HG02588 (cell line): Measurements from ENCODE around the gene UVSSA.
"Not testable (repeated sequence)": the region's sequence is repeated elsewhere in the genome, so short reads cannot be mapped to it uniquely, and the experiment has no call there.

Source experiments
- ATAC-seq: cut with Tn5 transposase; IDR thresholded peaks from one replicate; pipeline ENCODE4 v1.9.1; 2021; ENCODE audit warnings: mild to moderate bottlenecking, moderate library complexity; ENCODE audit not compliant: unreplicated experiment

UVSSA gene

DNA sequence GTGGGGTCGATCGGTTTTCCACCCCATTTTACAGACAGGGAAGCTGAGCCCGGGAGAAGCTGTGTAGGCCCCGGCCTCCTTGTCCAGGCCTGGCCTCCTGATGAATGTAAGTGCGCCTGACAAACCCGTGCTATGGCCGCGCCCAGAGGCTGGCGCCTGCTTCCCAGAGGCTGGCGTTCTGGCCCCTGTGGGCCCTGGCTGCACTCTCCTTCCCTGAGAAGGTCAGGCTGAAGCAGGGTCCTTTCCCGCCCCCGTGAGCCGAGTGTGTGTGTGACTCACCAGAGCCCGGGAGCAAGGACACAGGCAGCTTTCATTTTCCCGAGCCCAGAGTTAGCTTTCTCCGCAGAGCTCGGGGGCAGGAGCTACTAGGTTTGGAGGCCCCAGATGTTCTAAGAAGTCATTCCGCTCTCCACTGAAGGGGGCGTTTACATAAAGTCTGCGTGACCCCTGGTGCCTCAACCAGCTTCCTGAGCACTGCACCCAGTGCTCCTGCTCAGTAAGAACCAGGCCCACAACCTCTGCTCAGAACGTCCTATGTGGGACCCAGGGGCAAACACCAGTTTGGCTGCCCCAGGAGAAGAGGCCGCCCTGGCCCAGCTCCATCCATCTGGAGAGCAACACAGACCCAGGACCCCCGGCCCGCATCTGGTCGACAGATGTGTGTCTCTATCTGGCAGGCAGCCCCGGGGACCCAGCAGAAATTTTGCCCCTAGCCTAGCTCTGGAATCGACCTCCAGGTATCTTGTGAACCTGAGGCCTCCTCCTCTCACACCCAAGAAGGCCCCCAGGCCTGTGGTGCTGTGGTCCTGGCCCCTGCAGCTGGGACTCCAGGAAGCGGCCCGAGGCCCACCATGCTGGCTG lies 13.6 kb downstream of the UVSSA start:
- ATAC-seq: no peak

DNA sequence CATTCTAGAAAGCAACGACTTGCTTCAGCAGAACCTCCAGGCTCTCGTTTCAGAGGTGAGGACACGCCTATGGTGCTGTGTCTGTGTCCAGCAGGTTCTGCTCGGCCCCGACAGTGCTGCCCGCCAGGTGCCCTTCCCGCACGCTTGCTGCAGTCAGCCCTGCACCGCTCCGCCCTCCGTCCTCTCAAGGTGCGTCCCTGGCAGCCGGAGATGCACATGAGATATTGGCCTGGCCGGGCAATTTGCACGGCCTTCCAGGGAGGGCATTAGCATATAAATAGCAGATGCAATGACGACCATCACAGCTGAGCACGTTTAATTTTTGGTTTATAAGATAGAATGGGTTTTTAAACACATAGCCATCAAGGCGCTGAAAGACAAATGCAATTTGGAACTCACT lies 14.4 kb downstream of the UVSSA start:
- no peak for ATAC-seq

GRCh38 chr4:1362046-1362445 lies 15.0 kb downstream of the UVSSA start:
- no peak for ATAC-seq

DNA sequence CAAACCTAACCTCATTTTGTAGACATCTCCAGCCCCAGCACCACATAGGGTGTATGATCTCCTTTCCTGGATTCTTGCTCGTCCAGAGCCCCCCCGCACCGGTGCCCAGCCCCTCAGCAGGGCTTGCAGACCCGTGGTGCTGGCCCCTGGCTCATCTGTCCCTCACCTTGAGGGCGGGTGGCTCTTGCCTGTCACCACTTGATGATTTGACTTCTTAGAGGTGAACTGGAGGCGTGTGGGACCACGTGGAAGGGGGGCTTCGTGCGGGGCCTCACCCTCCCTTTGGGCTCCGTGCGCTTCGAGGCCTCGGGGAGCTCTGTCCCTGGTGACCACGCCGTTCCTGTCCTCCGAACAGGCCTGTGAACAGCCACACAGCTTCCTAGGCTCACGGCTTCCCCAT lies 15.5 kb downstream of the UVSSA start:
- no peak for ATAC-seq

GRCh38 chr4:1363513-1363912 lies 16.5 kb downstream of the UVSSA start:
- ATAC-seq: no peak

- no peak for ATAC-seq
These were observed 17.2 kb downstream of the UVSSA start for GRCh38 chr4:1364217-1364616.

- no peak for ATAC-seq
These were observed 17.7 kb downstream of the UVSSA start for GRCh38 chr4:1364748-1365147.

DNA sequence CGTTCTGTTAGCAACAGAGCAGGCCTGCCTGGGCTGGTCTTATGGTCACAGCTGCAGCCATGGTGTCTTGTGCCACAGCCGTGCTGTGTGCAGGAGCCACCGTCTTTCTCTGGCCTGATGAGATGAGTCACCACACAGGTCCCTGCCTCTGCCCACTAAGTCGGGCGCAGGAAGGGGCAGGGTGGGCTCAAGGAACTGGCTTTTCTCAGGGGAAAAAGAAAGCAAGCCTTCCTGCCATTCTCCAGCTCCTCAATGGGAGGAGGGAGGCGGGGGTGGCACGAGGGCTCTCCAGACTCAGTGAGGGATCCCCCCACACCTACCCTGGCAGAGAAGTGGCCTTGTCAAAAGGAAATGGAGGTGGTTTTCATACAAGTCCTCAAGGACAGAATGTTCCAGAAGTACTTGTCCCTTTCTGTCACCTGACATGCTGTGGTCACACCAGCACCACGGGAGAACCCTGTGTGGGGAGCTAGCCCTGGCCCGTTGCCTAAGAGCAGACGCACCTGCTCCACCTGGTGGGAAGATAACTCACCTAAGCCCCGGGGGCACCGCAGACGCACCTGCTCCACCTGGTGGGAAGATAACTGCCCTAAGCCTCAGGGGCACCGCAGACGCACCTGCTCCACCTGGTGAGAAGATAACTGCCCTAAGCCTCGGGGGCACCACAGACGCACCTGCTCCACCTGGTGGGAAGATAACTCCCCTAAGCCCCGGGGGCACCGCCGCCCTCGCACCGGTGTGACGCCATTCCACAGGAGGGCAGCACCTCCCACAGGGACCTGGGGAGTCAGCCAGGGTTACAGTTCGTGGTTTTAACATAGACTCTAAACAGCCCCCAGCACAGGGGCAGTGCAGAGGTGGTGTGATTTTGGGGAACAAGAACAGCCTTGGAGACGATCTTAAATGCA lies 18.5 kb downstream of the UVSSA start:
- no peak for ATAC-seq

DNA sequence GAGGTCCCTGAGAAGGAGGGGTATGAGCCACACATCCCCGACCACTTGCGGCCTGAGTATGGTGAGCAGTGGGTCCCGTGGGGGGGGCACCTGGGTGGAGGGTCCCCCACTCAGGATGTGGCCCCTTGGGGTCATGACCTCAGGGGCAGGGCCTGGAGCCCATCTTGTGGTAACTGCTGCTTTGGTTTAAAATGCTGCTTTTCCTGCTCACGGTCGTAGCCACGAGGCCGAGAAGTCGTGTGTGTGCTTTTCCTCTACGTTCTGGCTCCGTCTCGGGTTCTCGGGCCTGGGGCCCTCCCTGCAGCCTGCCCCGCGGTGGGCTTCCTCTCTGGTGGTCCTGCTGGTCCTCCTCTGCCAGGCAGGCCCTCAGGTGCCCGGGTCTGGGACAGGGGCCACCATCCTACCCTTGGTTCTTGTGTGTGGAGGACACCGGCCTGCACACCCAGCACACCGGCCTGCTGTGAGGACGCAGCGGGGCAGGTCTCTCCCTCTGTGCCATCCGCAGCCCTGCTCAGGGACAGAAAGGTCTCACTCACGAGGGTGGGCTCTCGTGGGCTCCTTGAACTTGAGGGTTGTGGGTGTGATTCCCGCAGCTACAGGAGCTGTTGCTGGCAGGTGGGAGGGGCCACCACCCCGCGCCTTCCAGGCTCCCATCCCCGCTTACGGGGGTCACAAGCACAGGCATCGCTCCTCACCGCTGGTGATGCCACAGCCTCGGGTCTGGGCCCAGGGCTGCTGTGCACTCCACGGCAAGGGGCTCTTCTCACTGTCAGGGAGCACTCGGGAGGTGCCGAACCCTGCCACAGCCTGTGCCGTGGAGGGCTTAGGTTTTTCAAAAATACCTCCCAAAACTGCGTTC lies 19.6 kb downstream of the UVSSA start:
- ATAC-seq: no peak

- ATAC-seq: no peak
These were observed 20.4 kb downstream of the UVSSA start for GRCh38 chr4:1367230-1367935.

DNA sequence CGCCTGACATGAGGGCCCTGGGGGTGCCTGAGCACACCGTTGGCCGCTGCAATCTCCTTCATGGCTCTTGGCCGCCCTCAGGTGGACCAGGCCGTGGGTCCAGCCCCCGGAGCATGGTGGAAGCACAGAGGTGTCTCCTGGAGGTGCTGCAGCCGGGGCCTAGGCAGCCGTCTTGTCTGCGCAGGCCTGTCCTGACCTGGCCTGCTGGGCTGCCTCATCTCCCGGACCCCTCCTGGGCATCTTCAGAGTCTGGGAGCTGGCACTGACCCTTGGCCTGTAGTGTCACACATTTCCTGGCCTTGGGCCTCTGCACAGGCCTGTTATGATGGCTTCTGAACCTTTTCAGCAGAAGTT lies 20.9 kb downstream of the UVSSA start:
- no peak for ATAC-seq

DNA sequence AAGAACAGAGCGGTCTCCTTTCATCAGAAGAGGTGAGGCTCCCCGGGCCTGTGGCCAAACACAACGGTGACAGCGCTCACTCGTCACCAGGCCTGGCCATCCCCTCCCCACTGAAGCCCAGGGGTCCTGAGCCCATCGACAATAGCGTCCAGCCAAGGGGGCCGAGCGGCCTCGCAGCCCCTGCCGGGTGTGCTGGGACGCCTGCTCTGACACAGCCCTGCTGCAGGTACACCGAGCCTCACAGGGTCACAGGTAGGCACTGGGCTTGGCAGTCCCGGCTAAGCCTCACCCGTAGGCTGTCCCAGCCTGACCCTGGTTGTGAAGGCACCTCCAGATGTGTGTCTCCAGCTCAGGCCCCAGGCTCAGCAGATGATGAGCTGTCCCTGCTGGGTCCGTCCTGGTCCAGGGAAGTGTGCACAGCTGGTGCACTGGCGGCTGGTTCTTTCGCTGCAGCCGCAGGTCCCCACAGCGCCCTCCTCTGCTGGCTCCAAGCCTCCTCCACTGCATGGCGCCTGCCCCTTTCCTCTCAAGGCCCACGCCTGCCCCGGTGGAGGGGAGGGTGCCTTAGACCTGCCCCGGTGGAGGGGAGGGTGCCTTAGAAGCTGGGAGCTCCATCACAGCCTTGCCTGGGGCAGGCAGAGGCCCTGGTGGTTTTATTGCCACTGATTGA lies 21.5 kb downstream of the UVSSA start:
- ATAC-seq: no peak

GRCh38 chr4:1369091-1369450 lies 22.1 kb downstream of the UVSSA start:
- no peak for ATAC-seq

GRCh38 chr4:1369479-1370079 lies 22.6 kb downstream of the UVSSA start:
- ATAC-seq: no peak

DNA sequence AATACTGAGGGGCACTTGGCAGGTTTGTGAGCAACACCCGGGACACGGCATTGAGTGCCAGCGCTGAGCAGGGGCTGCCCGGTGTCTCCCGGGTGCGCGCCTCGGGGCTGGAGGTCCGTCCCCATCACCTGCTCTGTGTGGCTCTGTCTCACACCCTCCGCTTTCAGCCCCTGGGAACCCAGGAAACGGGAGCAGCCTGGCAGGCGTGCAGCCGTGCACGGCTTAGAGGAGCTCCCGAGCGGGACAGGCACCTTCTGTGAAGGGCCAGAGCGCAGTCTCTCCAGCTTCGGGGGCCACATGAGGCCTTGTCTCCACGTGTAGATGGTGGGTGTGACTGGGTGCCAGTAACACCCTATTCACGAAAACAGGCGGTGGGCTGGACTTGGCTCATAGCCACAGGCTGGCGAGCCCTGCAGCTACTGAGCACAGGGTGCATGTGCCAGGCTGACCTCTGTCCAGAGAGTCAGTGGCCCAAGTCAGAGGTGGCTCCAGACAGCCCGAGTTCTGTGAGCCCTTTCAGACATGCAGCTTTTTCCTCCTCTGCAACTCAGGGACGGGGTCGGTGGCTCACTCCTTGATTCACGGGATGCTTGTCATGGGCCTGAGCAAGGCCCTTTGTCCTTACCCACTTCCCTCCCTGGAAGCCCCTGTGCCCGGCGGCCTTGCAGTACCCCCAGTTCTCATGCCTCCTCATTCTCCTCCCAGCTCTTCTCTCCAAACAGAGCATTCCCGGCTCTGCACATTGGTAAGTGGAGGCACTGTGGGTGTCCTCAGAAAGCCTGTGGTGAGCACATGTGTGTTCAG lies 23.5 kb downstream of the UVSSA start:
- no peak for ATAC-seq

DNA sequence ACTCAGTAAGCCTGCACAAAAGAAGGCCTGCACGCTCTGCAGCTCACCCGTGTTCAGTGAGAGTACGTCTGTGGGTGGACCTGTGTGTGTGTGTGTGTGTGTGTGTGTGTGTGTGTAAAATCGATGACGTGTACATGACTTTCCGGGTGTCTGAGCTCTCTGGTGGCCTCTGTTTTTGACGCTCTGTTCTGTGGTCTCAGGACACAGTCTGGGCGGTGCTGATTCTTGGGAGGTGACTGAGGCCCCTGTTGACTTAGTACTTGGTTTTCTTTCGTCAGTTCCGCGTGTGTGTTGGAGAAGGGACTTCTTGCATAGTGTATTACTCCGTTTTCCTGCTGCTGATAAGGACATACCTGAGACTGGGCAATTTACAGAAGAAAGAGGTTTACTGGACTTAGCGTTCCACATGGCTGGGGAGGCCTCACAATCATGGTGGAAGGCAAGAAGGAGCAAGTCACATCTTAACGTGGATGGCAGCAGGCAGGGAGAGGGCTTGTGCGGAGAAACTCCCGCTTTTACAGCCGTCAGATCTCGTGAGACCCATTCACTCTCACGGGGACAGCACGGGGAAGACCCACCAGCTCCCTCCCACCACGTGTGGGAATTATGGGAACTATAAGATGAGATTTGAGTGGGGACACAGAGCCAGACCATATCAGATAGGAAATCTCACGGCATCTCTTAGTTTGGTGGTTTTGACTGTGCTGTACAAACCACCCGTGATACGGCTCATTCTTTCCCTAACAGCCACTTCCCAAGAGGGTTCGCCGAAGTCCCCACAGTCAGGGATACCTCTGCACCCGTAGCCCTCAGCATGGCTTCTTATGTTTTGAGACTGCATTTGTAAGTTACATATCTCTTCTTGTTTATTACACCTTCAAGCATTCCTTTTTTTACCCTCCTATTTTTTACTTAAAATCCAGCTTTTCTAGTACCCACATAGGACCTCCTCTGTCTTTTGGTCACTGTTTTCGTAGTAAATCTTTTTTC lies 24.5 kb downstream of the UVSSA start:
- no peak for ATAC-seq

DNA sequence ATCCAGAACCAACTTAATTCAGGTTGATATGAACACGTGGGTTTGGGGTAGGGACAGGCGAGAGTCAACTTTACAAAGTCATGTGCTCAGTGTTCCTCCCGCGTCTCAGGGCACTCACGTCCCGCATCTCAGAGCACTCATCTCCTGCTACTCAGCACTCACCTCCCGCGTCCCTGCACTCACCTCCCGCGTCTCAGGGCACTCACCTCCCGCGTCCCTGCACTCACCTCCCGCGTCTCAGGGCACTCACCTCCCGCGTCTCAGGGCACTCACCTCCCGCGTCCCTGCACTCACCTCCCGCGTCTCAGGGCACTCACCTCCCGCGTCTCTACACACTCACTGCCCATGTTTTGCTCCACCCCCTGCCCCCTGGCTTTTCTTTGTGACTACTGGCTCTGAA lies 25.6 kb downstream of the UVSSA start:
- ATAC-seq: not testable (repeated sequence)
